ENCODE results near the gene RPL29.

GRCh38 chr3:51977446-51978142 lies 18.1 kb downstream of the RPL29 start:
- no peak for TF ChIP-seq GABPA (IDR thresholded peaks at IDR 0.05; ENCODE audit: low read depth)
- TF ChIP-seq CTCF (IDR thresholded peaks at IDR 0.05; ENCODE audit: insufficient read depth, low read length), result no peak

All from HL-60 (cell line).